Astrocyte (in vitro differentiated cells and primary cell): ENCODE results near the gene AK5. TPM values are rescaled to one million over a fixed set of nuclear protein-coding genes. Genes with fewer than 3 reads are reported as not detected.
A peak's percentile ranks its signal among the peaks of the same experiment; 100 is the strongest.

Experiments used
- DNase-seq: peaks from one replicate; pipeline ENCODE4 v3.0.0-alpha.2; 2010; ENCODE audit warnings: low read depth
- FAIRE-seq: peaks from 2 replicates; lab custom pipeline; 2011; peaks lifted over from hg19 to GRCh38; lab: Jason Lieb, UNC
- H2AFZ ChIP-seq: 2 replicates; pipeline ENCODE4 v1.6.0; 2012; ENCODE audit warnings: low read depth, low read length, inconsistent platforms
- H3K27ac ChIP-seq: 2 replicates; pipeline ENCODE4 v1.5.1; 2011; ENCODE audit warnings: low read depth, low read length, inconsistent platforms
- H3K27me3 ChIP-seq: 2 replicates; pipeline ENCODE4 v1.6.0; 2011; ENCODE audit warnings: low read length, inconsistent platforms; ENCODE audit not compliant: insufficient read depth
- H3K36me3 ChIP-seq: 2 replicates; pipeline ENCODE4 v1.5.1; 2011; ENCODE audit warnings: low read length, inconsistent platforms; ENCODE audit not compliant: insufficient read depth
- H3K4me1 ChIP-seq: 2 replicates; pipeline ENCODE4 v1.5.1; 2011; ENCODE audit warnings: low read length, inconsistent platforms; ENCODE audit not compliant: insufficient read depth
- H3K4me2 ChIP-seq: 2 replicates; pipeline ENCODE4 v1.6.0; 2012; ENCODE audit warnings: low read length, inconsistent platforms
- H3K4me3 ChIP-seq: 2 replicates; pipeline ENCODE4 v1.5.1; 2011; ENCODE audit warnings: low read depth, mild to moderate bottlenecking, low read length, inconsistent platforms; ENCODE audit not compliant: insufficient read depth
- H3K79me2 ChIP-seq: 2 replicates; pipeline ENCODE4 v1.6.0; 2012; ENCODE audit warnings: mild to moderate bottlenecking, low read length, inconsistent platforms; ENCODE audit not compliant: insufficient read depth
- H3K9ac ChIP-seq: 2 replicates; pipeline ENCODE4 v1.6.0; 2012; ENCODE audit warnings: mild to moderate bottlenecking, low read length, inconsistent platforms
- H3K9me3 ChIP-seq: 2 replicates; pipeline ENCODE4 v1.5.1; 2012; ENCODE audit warnings: low read depth, mild to moderate bottlenecking, low read length, inconsistent platforms; ENCODE audit not compliant: insufficient read depth
- H4K20me1 ChIP-seq: 2 replicates; pipeline ENCODE4 v1.6.0; 2012; ENCODE audit warnings: low read length, inconsistent platforms; ENCODE audit not compliant: insufficient read depth
- H3K27ac Mint-ChIP-seq: one replicate; pipeline ENCODE4 v1.8.0; 2021; ENCODE audit warnings: mild to moderate bottlenecking, mixed read lengths; ENCODE audit not compliant: unreplicated experiment
- H3K27me3 Mint-ChIP-seq: one replicate; pipeline ENCODE4 v1.8.0; 2021; ENCODE audit warnings: low read depth, mixed read lengths; ENCODE audit not compliant: unreplicated experiment
- H3K36me3 Mint-ChIP-seq: one replicate; pipeline ENCODE4 v1.8.0; 2021; ENCODE audit warnings: low read depth, mixed read lengths; ENCODE audit not compliant: unreplicated experiment
- H3K4me1 Mint-ChIP-seq: one replicate; pipeline ENCODE4 v1.8.0; 2021; ENCODE audit warnings: low read depth, mixed read lengths; ENCODE audit not compliant: unreplicated experiment
- H3K4me3 Mint-ChIP-seq: one replicate; pipeline ENCODE4 v1.8.0; 2021; ENCODE audit warnings: mild to moderate bottlenecking, moderate library complexity, mixed read lengths; ENCODE audit not compliant: unreplicated experiment
- H3K9me3 Mint-ChIP-seq: one replicate; pipeline ENCODE4 v1.8.0; 2021; ENCODE audit warnings: mild to moderate bottlenecking, mixed read lengths; ENCODE audit not compliant: unreplicated experiment
- CTCF ChIP-seq: IDR thresholded peaks from 2 replicates; pipeline ENCODE4 v1.5.1; 2011; ENCODE audit warnings: low read depth, mild to moderate bottlenecking, inconsistent platforms, low read length, moderate library complexity; ENCODE audit not compliant: insufficient read depth
- EZH2 ChIP-seq: IDR thresholded peaks from 2 replicates; pipeline ENCODE4 v1.6.1; 2012; ENCODE audit warnings: mild to moderate bottlenecking, low read length, inconsistent platforms; ENCODE audit not compliant: insufficient read depth
- total RNA-seq: library from RNA; stranded (reverse); gene quantifications from 2 replicates; pipeline ENCODE4 v1.2.1, GENCODE V29; 2021

The AK5 gene
- total RNA-seq, 1 donor from 2014 or later: 4.4 TPM

- Mint-ChIP-seq H3K36me3 (peaks cover 4% of the 10 kb centered on the region), H3K4me1 (peaks cover 8% of the 10 kb centered on the region), H3K4me3 (no peak overlapping the region), H3K27ac (no peak overlapping the region), H3K9me3 (no peaks in the 10 kb centered on the region), H3K27me3 (no peaks in the 10 kb centered on the region)
- Histone ChIP-seq H3K27ac (no peak overlapping the region), H4K20me1 (no peaks in the 10 kb centered on the region), H3K4me1 (no peaks in the 10 kb centered on the region), H2AFZ (no peak overlapping the region), H3K4me3 (no peak overlapping the region), H3K36me3 (no peaks in the 10 kb centered on the region), H3K9ac (no peak overlapping the region), H3K4me2 (no peak overlapping the region), H3K79me2 (no peaks in the 10 kb centered on the region), H3K9me3 (no peaks in the 10 kb centered on the region), H3K27me3 (no peaks in the 10 kb centered on the region)
- FAIRE-seq (no peak), DNase-seq (no peak)
- TF ChIP-seq EZH2: no peak
- no peak for TF ChIP-seq CTCF
These were observed 271.9 kb downstream of the AK5 start for GRCh38 chr1:77553568-77554291.

- Mint-ChIP-seq H3K9me3 (no peaks in the 10 kb centered on the region), H3K4me1 (peaks cover 8% of the 10 kb centered on the region), H3K36me3 (peaks cover 4% of the 10 kb centered on the region), H3K27ac (no peak overlapping the region), H3K4me3 (no peak overlapping the region), H3K27me3 (no peaks in the 10 kb centered on the region)
- no peak overlapping the region for H2AFZ ChIP-seq
- TF ChIP-seq EZH2: no peak
- no peak for TF ChIP-seq CTCF
- H3K36me3 ChIP-seq: peaks cover 2% of the 10 kb centered on the region
- no peaks in the 10 kb centered on the region for H4K20me1 ChIP-seq
- H3K27ac ChIP-seq: no peak overlapping the region
- H3K9ac ChIP-seq: no peak overlapping the region
- FAIRE-seq: no peak
- no peak overlapping the region for H3K4me3 ChIP-seq
- no peak for DNase-seq
- H3K9me3 ChIP-seq: no peaks in the 10 kb centered on the region
- H3K79me2 ChIP-seq: no peaks in the 10 kb centered on the region
- H3K27me3 ChIP-seq: no peaks in the 10 kb centered on the region
- no peaks in the 10 kb centered on the region for H3K4me1 ChIP-seq
- no peak overlapping the region for H3K4me2 ChIP-seq
These were observed 274.2 kb downstream of the AK5 start for GRCh38 chr1:77556045-77556444.

DNA sequence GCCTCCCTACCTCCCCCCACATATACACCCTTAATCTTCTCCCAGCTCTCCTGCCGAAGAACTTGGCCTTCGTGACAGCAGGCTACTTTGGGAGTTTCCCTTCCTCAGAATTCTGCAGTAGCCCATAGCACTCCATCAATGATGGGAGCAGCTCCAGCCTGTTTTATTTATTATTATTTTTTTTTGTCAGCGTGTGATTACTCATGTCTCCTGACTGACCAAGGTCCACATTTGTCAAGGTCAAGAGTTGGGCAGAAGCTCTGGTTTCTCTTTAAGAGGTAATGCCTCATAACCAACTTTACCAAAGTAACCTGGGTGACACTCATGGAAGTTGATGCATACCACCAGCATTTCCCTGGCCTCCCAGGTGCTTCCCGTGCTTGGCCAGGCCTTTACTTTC is 275.2 kb downstream of the AK5 start:
- no peaks in the 10 kb centered on the region for H3K27me3 ChIP-seq
- no peak for FAIRE-seq
- no peak overlapping the region for H3K4me2 ChIP-seq
- peaks cover 4% of the 10 kb centered on the region for H3K36me3 Mint-ChIP-seq
- no peak overlapping the region for H3K4me3 Mint-ChIP-seq
- no peaks in the 10 kb centered on the region for H4K20me1 ChIP-seq
- H3K4me3 ChIP-seq: no peak overlapping the region
- TF ChIP-seq EZH2 (no peak), CTCF (no peak)
- H3K9me3 Mint-ChIP-seq: no peaks in the 10 kb centered on the region
- H2AFZ ChIP-seq: no peak overlapping the region
- peak; percentile 39 for DNase-seq
- peaks cover 8% of the 10 kb centered on the region for H3K4me1 Mint-ChIP-seq
- no peak overlapping the region for H3K9ac ChIP-seq
- H3K79me2 ChIP-seq: no peaks in the 10 kb centered on the region
- H3K27ac ChIP-seq: no peak overlapping the region
- H3K36me3 ChIP-seq: peaks cover 5% of the 10 kb centered on the region
- H3K4me1 ChIP-seq: no peaks in the 10 kb centered on the region
- no peaks in the 10 kb centered on the region for H3K9me3 ChIP-seq
- no peak overlapping the region for H3K27ac Mint-ChIP-seq
- no peaks in the 10 kb centered on the region for H3K27me3 Mint-ChIP-seq
